ENCODE data around the gene TRIM17.

The TRIM17 gene

GRCh38 chr1:228423404-228424053 is 6.9 kb upstream of the TRIM17 start:
- H3K4me3 ChIP-seq (ENCODE audit: low read depth, low read length): no peak overlapping the region
- no peak for DNase-seq (ENCODE audit: low read depth)
- TF ChIP-seq MAX (IDR thresholded peaks at IDR 0.05; ENCODE audit: low read depth, low read length) (no peak), CTCF (IDR thresholded peaks at IDR 0.05; ENCODE audit: low read depth, low read length) (no peak), POLR2A (IDR thresholded peaks at IDR 0.05; ENCODE audit: extremely low read depth, insufficient read length) (no peak), MYC (IDR thresholded peaks at IDR 0.05; ENCODE audit: low read depth, low read length) (no peak)

- no peak overlapping the region for H3K4me3 ChIP-seq (ENCODE audit: low read depth, low read length)
- no peak for DNase-seq (ENCODE audit: low read depth)
- TF ChIP-seq MAX (IDR thresholded peaks at IDR 0.05; ENCODE audit: low read depth, low read length) (no peak), MYC (IDR thresholded peaks at IDR 0.05; ENCODE audit: low read depth, low read length) (no peak)
Observed at GRCh38 chr1:228420968-228421826, 4.5 kb upstream of the TRIM17 start.

GRCh38 chr1:228417483-228418203 is 982 bp upstream of the TRIM17 start:
- TF ChIP-seq MYC (IDR thresholded peaks at IDR 0.05; ENCODE audit: low read depth, low read length) (no peak), MAX (IDR thresholded peaks at IDR 0.05; ENCODE audit: low read depth, low read length) (no peak), CTCF (IDR thresholded peaks at IDR 0.05; ENCODE audit: low read depth, low read length) (no peak), POLR2A (IDR thresholded peaks at IDR 0.05; ENCODE audit: extremely low read depth, insufficient read length) (no peak)
- DNase-seq (ENCODE audit: low read depth): no peak

GRCh38 chr1:228417061-228417460 is 400 bp upstream of the TRIM17 start:
- no peak overlapping the region for H3K4me3 ChIP-seq (ENCODE audit: low read depth, low read length)
- DNase-seq (ENCODE audit: low read depth): no peak
- TF ChIP-seq CTCF (IDR thresholded peaks at IDR 0.05; ENCODE audit: low read depth, low read length) (no peak), MAX (IDR thresholded peaks at IDR 0.05; ENCODE audit: low read depth, low read length) (no peak), POLR2A (IDR thresholded peaks at IDR 0.05; ENCODE audit: extremely low read depth, insufficient read length) (no peak), MYC (IDR thresholded peaks at IDR 0.05; ENCODE audit: low read depth, low read length) (no peak)

More at GRCh38 chr1:228417483-228418203, 982 bp upstream of the TRIM17 start:
- no peak overlapping the region for H3K4me3 ChIP-seq (ENCODE audit: low read depth, low read length)

- no peak overlapping the region for H3K4me3 ChIP-seq (ENCODE audit: low read depth, low read length)
- DNase-seq (ENCODE audit: low read depth): no peak
- TF ChIP-seq MYC (IDR thresholded peaks at IDR 0.05; ENCODE audit: low read depth, low read length) (no peak), CTCF (IDR thresholded peaks at IDR 0.05; ENCODE audit: low read depth, low read length) (no peak), POLR2A (IDR thresholded peaks at IDR 0.05; ENCODE audit: extremely low read depth, insufficient read length) (no peak)
Observed at GRCh38 chr1:228415853-228416216, 826 bp downstream of the TRIM17 start.

GRCh38 chr1:228415221-228415620 is 1.4 kb downstream of the TRIM17 start:
- no peak for DNase-seq (ENCODE audit: low read depth)
- TF ChIP-seq MAX (IDR thresholded peaks at IDR 0.05; ENCODE audit: low read depth, low read length) (no peak), CTCF (IDR thresholded peaks at IDR 0.05; ENCODE audit: low read depth, low read length) (no peak), MYC (IDR thresholded peaks at IDR 0.05; ENCODE audit: low read depth, low read length) (no peak), POLR2A (IDR thresholded peaks at IDR 0.05; ENCODE audit: extremely low read depth, insufficient read length) (no peak)
- H3K4me3 ChIP-seq (ENCODE audit: low read depth, low read length): no peak overlapping the region

Data from NB4 (cell line).